ENCODE measurements around the gene EPB41L1. TPM values are rescaled to one million over a fixed set of nuclear protein-coding genes. Genes with fewer than 3 reads are reported as not detected.

Gene EPB41L1
- total RNA-seq, 1 experiment from 2014 or later = 42.1 TPM

- ATAC-seq (no peak), DNase-seq (ENCODE audit: low read depth, low spot score) (no peak)
- H3K4me3 ChIP-seq (replicated peaks in 1 of 2; ENCODE audit: low read depth in 1 of 2, low read length in 2 of 2) = no peak overlapping the region
- CTCF ChIA-PET = interaction anchor here (1.6 kb wide), 1 partner anchor 131 kb away, joined by 5 read pairs; no protein-coding TSS in a partner anchor
- no peaks in the 10 kb centered on the region for H3K9me2 ChIP-seq (ENCODE audit: insufficient read depth)
- H3K4me1 ChIP-seq (ENCODE audit: control insufficient read depth in 1 of 2, insufficient read depth in 2 of 2, low read length in 2 of 2) = no peaks in the 10 kb centered on the region
- POLR2A ChIA-PET = no interaction called here
- BruUV-seq (replicated peaks) = no TSS peak
- TF ChIP-seq EZH2 (IDR thresholded peaks at IDR 0.05) (no peak), ZNF274 (IDR thresholded peaks at IDR 0.05; ENCODE audit: low read depth, low read length) (no peak), CEBPB (IDR thresholded peaks at IDR 0.05; ENCODE audit: low read depth) (no peak), SP1 (IDR thresholded peaks at IDR 0.05; ENCODE audit: low read depth) (no peak), SIN3A (IDR thresholded peaks at IDR 0.05; ENCODE audit: low read depth) (no peak), CBX3 (IDR thresholded peaks at IDR 0.05; ENCODE audit: low read depth) (no peak), SRF (IDR thresholded peaks at IDR 0.05; ENCODE audit: low read depth) (no peak), REST (IDR thresholded peaks at IDR 0.05; ENCODE audit: low read depth) (no peak), POLR2AphosphoS5 (IDR thresholded peaks at IDR 0.05; ENCODE audit: low read depth, low read length) (no peak), EGR1 (IDR thresholded peaks at IDR 0.05; ENCODE audit: low read depth) (no peak), MAX (IDR thresholded peaks at IDR 0.05) (no peak), JUND (IDR thresholded peaks at IDR 0.05) (no peak)
- TF ChIP-seq, protein P1, sequence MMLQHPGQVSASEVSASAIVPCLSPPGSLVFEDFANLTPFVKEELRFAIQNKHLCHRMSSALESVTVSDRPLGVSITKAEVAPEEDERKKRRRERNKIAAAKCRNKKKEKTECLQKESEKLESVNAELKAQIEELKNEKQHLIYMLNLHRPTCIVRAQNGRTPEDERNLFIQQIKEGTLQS (IDR thresholded peaks at IDR 0.05) = no peak
- RAD21 ChIA-PET (ENCODE audit: low non-redundant PET in 1 of 2, low total read pairs in 2 of 2, uncharacterized antibody in 2 of 2, unreplicated experiment in 2 of 2) = no interaction called here
- H3K4me2 ChIP-seq (ENCODE audit: low read length) = no peak overlapping the region
- H3K9me3 ChIP-seq (ENCODE audit: control insufficient read depth in 1 of 2, insufficient read depth in 1 of 2, low read depth in 1 of 2, low read length in 2 of 2) = no peaks in the 10 kb centered on the region
- no peak overlapping the region for H3K9ac ChIP-seq (ENCODE audit: low read length)
- H4K20me1 ChIP-seq (ENCODE audit: insufficient read depth) = no peaks in the 10 kb centered on the region
- H3K79me2 ChIP-seq (ENCODE audit: insufficient read depth, low read length) = no peaks in the 10 kb centered on the region
- H2AFZ ChIP-seq (ENCODE audit: low read depth, low read length, poor library complexity, severe bottlenecking) = no peak overlapping the region
- H3K27me3 ChIP-seq (ENCODE audit: insufficient read depth, low read length) = no peaks in the 10 kb centered on the region
- H3K27ac ChIP-seq (ENCODE audit: low read depth, low read length) = no peak overlapping the region
- no peaks in the 10 kb centered on the region for H3K36me3 ChIP-seq (ENCODE audit: control insufficient read depth in 1 of 2, insufficient read depth in 2 of 2, low read length in 2 of 2)
- intact Hi-C loops (cut with micrococcal nuclease) = no loop called here
These were observed 114.2 kb downstream of the EPB41L1 start for GRCh38 chr20:36268440-36269342.
